ENCODE data around the gene DVL1. TPM values are rescaled to one million over a fixed set of nuclear protein-coding genes. Genes with fewer than 3 reads are reported as not detected.

DVL1 gene
- total RNA-seq, 2 experiments from 2014 or later: 37.2 to 39.2 TPM

GRCh38 chr1:1394116-1394515, 44.9 kb upstream of the DVL1 start:
- H3K36me3 Mint-ChIP-seq (ENCODE audit: low read depth): peaks cover 66% of the 10 kb centered on the region
- no peak for ATAC-seq
- no peak overlapping the region for H3K27ac Mint-ChIP-seq
- no peaks in the 10 kb centered on the region for H3K27me3 Mint-ChIP-seq
- DNase-seq: no peak
- H3K4me3 Mint-ChIP-seq: no peak overlapping the region
- H3K9me3 Mint-ChIP-seq: no peaks in the 10 kb centered on the region
- CTCF ChIA-PET: no interaction called here
- POLR2A ChIA-PET: interaction anchor here (1.3 kb wide), 1 partner anchor 13 kb away, joined by 3 read pairs; no protein-coding TSS in a partner anchor
- TF ChIP-seq CTCF (IDR thresholded peaks at IDR 0.05): no peak
- intact Hi-C loops (cut with micrococcal nuclease): no loop called here
- peaks cover 26% of the 10 kb centered on the region for H3K4me1 Mint-ChIP-seq (ENCODE audit: low read depth)

- peaks cover 70% of the 10 kb centered on the region for H3K36me3 Mint-ChIP-seq (ENCODE audit: low read depth)
- intact Hi-C loops (cut with micrococcal nuclease): no loop called here
- peaks cover 26% of the 10 kb centered on the region for H3K4me1 Mint-ChIP-seq (ENCODE audit: low read depth)
- H3K9me3 Mint-ChIP-seq: no peaks in the 10 kb centered on the region
- POLR2A ChIA-PET: interaction anchor here (0.5 kb wide), 1 partner anchor 656 kb away, joined by 3 read pairs; no protein-coding TSS in a partner anchor
- no peak for DNase-seq
- H3K27ac Mint-ChIP-seq: no peak overlapping the region
- no peaks in the 10 kb centered on the region for H3K27me3 Mint-ChIP-seq
- CTCF ChIA-PET: no interaction called here
- no peak for ATAC-seq
- no peak overlapping the region for H3K4me3 Mint-ChIP-seq
- no peak for TF ChIP-seq CTCF (IDR thresholded peaks at IDR 0.05)
Observed at GRCh38 chr1:1393428-1393827, 44.2 kb upstream of the DVL1 start.

DNA sequence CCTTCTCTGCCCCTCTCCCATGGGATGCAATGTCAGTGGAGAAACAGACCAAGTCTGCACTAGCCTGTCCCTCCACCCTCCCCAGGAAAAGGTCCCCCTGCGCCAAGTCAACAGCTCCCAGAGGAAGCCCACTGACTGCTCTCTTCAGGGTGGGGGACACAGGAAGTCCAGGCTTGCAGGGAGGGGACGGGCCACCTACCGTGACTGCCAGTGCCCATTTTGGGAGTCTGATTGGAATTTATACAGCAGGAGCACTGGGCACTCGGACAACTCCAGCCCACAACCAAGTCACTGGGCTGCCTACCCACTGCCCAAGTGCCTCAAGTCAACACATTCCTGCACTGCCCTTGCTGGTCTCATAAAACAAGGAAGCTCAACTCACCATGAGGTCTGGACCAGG, 43.8 kb upstream of the DVL1 start:
- DNase-seq: no peak
- Mint-ChIP-seq H3K27ac (no peak overlapping the region), H3K9me3 (no peaks in the 10 kb centered on the region), H3K36me3 (ENCODE audit: low read depth) (peaks cover 70% of the 10 kb centered on the region), H3K4me1 (ENCODE audit: low read depth) (peaks cover 24% of the 10 kb centered on the region), H3K4me3 (no peak overlapping the region), H3K27me3 (no peaks in the 10 kb centered on the region)
- no peak for TF ChIP-seq CTCF (IDR thresholded peaks at IDR 0.05)
- ATAC-seq: no peak
- intact Hi-C loops (cut with micrococcal nuclease): no loop called here
- POLR2A ChIA-PET: interaction anchor here (0.5 to 2.0 kb wide), 2 partner anchors 8 to 656 kb away, joined by 3 to 4 read pairs; no protein-coding TSS in a partner anchor
- CTCF ChIA-PET: no interaction called here

- no peak for DNase-seq
- H3K9me3 Mint-ChIP-seq: no peaks in the 10 kb centered on the region
- no peak overlapping the region for H3K4me3 Mint-ChIP-seq
- H3K36me3 Mint-ChIP-seq (ENCODE audit: low read depth): peaks cover 79% of the 10 kb centered on the region
- no peak for ATAC-seq
- peaks cover 17% of the 10 kb centered on the region for H3K4me1 Mint-ChIP-seq (ENCODE audit: low read depth)
- no peak overlapping the region for H3K27ac Mint-ChIP-seq
- TF ChIP-seq CTCF (IDR thresholded peaks at IDR 0.05): no peak
- intact Hi-C loops (cut with micrococcal nuclease): no loop called here
- no peaks in the 10 kb centered on the region for H3K27me3 Mint-ChIP-seq
- CTCF ChIA-PET: interaction anchor here (1.2 to 1.5 kb wide), 2 partner anchors 11 to 19 kb away, joined by 3 to 5 read pairs; no protein-coding TSS in a partner anchor
- POLR2A ChIA-PET: interaction anchor here (0.6 to 2.5 kb wide), 4 partner anchors 10 to 140 kb away, joined by 4 to 7 read pairs (median 4); partner anchors contain the start of gene MRPL20
Observed at GRCh38 chr1:1391225-1391624, 42.0 kb upstream of the DVL1 start.

DNA sequence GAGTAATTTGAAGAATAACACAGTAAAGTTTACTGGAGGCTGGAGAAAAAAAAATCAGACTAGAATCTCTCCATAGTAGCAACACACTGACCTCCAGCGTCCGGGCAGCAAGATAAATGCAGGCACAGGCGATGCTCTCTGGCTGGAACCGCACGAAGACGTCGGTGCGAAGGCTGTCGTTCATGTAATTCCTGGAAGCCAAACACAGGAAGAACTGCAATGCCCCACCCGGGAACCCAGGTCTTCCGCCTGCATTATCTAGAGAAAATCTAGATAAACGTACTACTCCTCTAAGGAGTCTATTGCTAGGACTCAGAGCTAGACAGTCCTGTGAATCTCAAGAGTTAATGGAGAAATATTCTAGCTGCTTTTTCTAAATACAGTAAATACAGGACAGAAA, 41.5 kb upstream of the DVL1 start:
- no peak overlapping the region for H3K4me3 Mint-ChIP-seq
- peaks cover 82% of the 10 kb centered on the region for H3K36me3 Mint-ChIP-seq (ENCODE audit: low read depth)
- intact Hi-C loops (cut with micrococcal nuclease): no loop called here
- no peaks in the 10 kb centered on the region for H3K9me3 Mint-ChIP-seq
- ATAC-seq (no peak), DNase-seq (no peak)
- H3K27ac Mint-ChIP-seq: no peak overlapping the region
- H3K27me3 Mint-ChIP-seq: no peaks in the 10 kb centered on the region
- TF ChIP-seq CTCF (IDR thresholded peaks at IDR 0.05): no peak
- ChIA-PET POLR2A (interaction anchor here (0.6 to 5.3 kb wide), 3 partner anchors 9 to 485 kb away, joined by 3 to 48 read pairs (median 7); partner anchors contain the start of genes CCNL2 and MRPL20), CTCF (interaction anchor here (1.2 to 1.5 kb wide), 2 partner anchors 12 to 19 kb away, joined by 3 to 5 read pairs; no protein-coding TSS in a partner anchor)
- peaks cover 17% of the 10 kb centered on the region for H3K4me1 Mint-ChIP-seq (ENCODE audit: low read depth)
